Transverse colon (tissue), 3 donors: ENCODE results near the gene TEKT1.

Experiments used
- CTCF ChIP-seq, 5 experiments: fragments of 200-600 bp in 3 of 5; fragments of 450-650 bp in 2 of 5; sonication (generic) in 3 of 5; IDR thresholded peaks; 1 replicate in 2 of 5; 2 replicates in 3 of 5; pipeline ENCODE4 v1.5.1; 2016 to 2017; ENCODE audit warnings: antibody characterized with exemption in 5 of 5, inconsistent platforms in 3 of 5, mild to moderate bottlenecking in 2 of 5, moderate library complexity in 1 of 5
- POLR2A ChIP-seq: fragments of 450-650 bp; IDR thresholded peaks from one replicate; pipeline ENCODE4 v1.6.1; 2016; ENCODE audit warnings: antibody characterized with exemption, mild to moderate bottlenecking, moderate library complexity

- TF ChIP-seq CTCF (IDR thresholded peaks at IDR 0.05) (no peak), POLR2A (no peak)
Observed at GRCh38 chr17:6812295-6812694, 19.2 kb downstream of the TEKT1 start.
